Neural cell (in vitro differentiated cells): ENCODE results near the gene SPACA6.

Experiments
- CTCF ChIP-seq: fragments of 450-650 bp; IDR thresholded peaks from 2 replicates; pipeline ENCODE4 v1.5.1; 2014; ENCODE audit warnings: antibody characterized with exemption, mild to moderate bottlenecking, moderate library complexity; ENCODE audit not compliant: poor library complexity, severe bottlenecking
- EZH2 ChIP-seq: fragments of 200-600, 300-800 bp; shearing (Covaris generic), sonication (generic); IDR thresholded peaks from 2 replicates; pipeline ENCODE4 v1.6.1; 2014; ENCODE audit warnings: antibody characterized with exemption, low read length, borderline replicate concordance, mild to moderate bottlenecking; ENCODE audit not compliant: insufficient read depth, poor library complexity, severe bottlenecking
- POLR2AphosphoS5 ChIP-seq: IDR thresholded peaks from 2 replicates; pipeline ENCODE4 v1.6.1; 2012
- REST ChIP-seq: IDR thresholded peaks from 2 replicates; pipeline ENCODE4 v1.6.1; 2012; ENCODE audit warnings: borderline replicate concordance
- SMC3 ChIP-seq: fragments of 450-650 bp; conservative IDR thresholded peaks from 2 replicates; pipeline ENCODE4 v1.6.1; 2014; ENCODE audit warnings: antibody characterized with exemption, mild to moderate bottlenecking, moderate library complexity; ENCODE audit not compliant: poor library complexity
- TAF1 ChIP-seq: IDR thresholded peaks from 2 replicates; pipeline ENCODE4 v1.6.1; 2012; ENCODE audit warnings: low read depth

- TF ChIP-seq CTCF (no peak), REST (no peak), POLR2AphosphoS5 (no peak), TAF1 (no peak), SMC3 (no peak), EZH2 (no peak)
These were observed 58.5 kb downstream of the SPACA6 start, which contains the start of gene FPR1 for GRCh38 chr19:51751655-51752054.
